ENCODE data around the gene DOLPP1. TPM values are rescaled to one million over a fixed set of nuclear protein-coding genes. Genes with fewer than 3 reads are reported as not detected.

Gene DOLPP1
- total and polyA plus RNA-seq, 2 of the 13 experiments (the other 11 are each of a cell fraction or from before 2014, with no cell fraction given): 21.0 to 34.1 TPM

DNA sequence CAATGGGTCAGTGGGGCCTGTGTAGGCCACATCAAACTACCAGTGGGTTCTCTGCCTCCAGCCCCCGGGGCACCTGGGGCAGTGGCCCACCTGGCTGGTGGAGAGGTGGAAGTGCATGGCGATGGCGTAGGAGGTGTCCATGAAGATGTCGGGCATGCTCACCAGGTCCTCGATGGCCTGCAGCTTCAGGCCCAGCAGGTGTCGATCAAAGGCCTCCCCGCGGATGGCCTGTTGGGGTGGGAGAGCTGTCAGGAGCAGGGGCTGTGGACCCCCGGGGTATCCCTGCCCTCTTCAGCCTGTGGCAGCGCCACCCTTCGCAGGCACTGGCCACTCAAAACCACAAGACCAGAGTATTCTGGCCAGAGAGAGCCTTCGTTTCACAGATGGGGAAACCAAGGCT is 15.0 kb downstream of the DOLPP1 start:
- ATAC-seq (no peak), FAIRE-seq (no peak), DNase-seq (ENCODE audit: low spot score) (no peak)
- H3K27ac ChIP-seq (ENCODE audit: extremely low read length, insufficient read depth, low read length): no peak overlapping the region
- in situ Hi-C loops (cut with HindIII; ENCODE audit: extremely low pct_ligation_motif_present, low pct_unique_long_range_greater_than_20kb) (no loop called here), intact Hi-C loops (cut with micrococcal nuclease; ENCODE audit: unreplicated experiment) (no loop called here)
- 92% methylated on average over 8 of the region's 12 CpGs for WGBS (ENCODE audit: low lambda C conversion rate)
- H4K20me1 ChIP-seq (ENCODE audit: insufficient read depth, low read length): no peaks in the 10 kb centered on the region
- CTCF ChIA-PET (ENCODE audit: low intra/inter-chr PET ratio, low total read pairs): no interaction called here
- H3K4me3 ChIP-seq (replicated peaks in 1 of 3; ENCODE audit: insufficient read depth in 1 of 3, low read depth in 2 of 3, low read length in 3 of 3): no peak overlapping the region
- BruUV-seq (replicated peaks): no TSS peak
- no peak overlapping the region for H2AFZ ChIP-seq (ENCODE audit: low read length)
- peaks cover 0 to 3% of the 10 kb centered on the region in 2 experiments; a peak in 3 of 5 replicates for H3K36me3 ChIP-seq (replicated peaks in 1 of 2; ENCODE audit: control insufficient read depth in 1 of 2, insufficient read depth in 2 of 2, low read length in 2 of 2)
- POLR2A ChIA-PET: interaction anchor here (2.3 kb wide), 1 partner anchor 15 kb away, joined by 11 read pairs; the partner anchor contains the start of gene DOLPP1
- H3K9ac ChIP-seq (ENCODE audit: insufficient read depth, low read depth, low read length): no peak overlapping the region
- H3K4me1 ChIP-seq (ENCODE audit: insufficient read depth, low read length): peaks cover 9% of the 10 kb centered on the region
- H3K9me3 ChIP-seq (ENCODE audit: low read length): no peaks in the 10 kb centered on the region
- H3K79me2 ChIP-seq (ENCODE audit: insufficient read depth, low read length): no peaks in the 10 kb centered on the region
- no peaks in the 10 kb centered on the region for H3K27me3 ChIP-seq (ENCODE audit: control insufficient read depth in 1 of 2, insufficient read depth in 2 of 2, low read length in 2 of 2)
- H3K4me2 ChIP-seq (ENCODE audit: low read depth, low read length): no peak overlapping the region
- TF ChIP-seq HNRNPUL1 (IDR thresholded peaks at IDR 0.05; ENCODE audit: low read depth, low read length) (no peak), ZFP36 (IDR thresholded peaks at IDR 0.05; ENCODE audit: borderline replicate concordance, low read depth, low read length, partially characterized antibody) (no peak), PHF5A (CRISPR knock-in tag; IDR thresholded peaks at IDR 0.05; ENCODE audit: low read depth, unreplicated experiment) (no peak), TEAD3 (CRISPR knock-in tag; optimal IDR thresholded peaks at IDR 0.05; ENCODE audit: borderline replicate concordance) (no peak), NR2F6 (IDR thresholded peaks at IDR 0.05) (no peak), NR2F6 (CRISPR knock-in tag; IDR thresholded peaks at IDR 0.05) (no peak), TSC22D2 (CRISPR knock-in tag; IDR thresholded peaks at IDR 0.05; ENCODE audit: borderline replicate concordance) (no peak), PLRG1 (conservative IDR thresholded peaks at IDR 0.05) (no peak), MAFK (conservative IDR thresholded peaks at IDR 0.05 in 1 of 2, IDR thresholded peaks at IDR 0.05 in 1 of 2; ENCODE audit: low read length in 2 of 2) (no peak), ZNF235 (CRISPR knock-in tag; IDR thresholded peaks at IDR 0.05; ENCODE audit: borderline replicate concordance) (no peak), YY1 (IDR thresholded peaks at IDR 0.05; ENCODE audit: insufficient read depth, insufficient replicate concordance, low read depth, low read length) (no peak)
- TF ChIP-seq, protein P1, sequence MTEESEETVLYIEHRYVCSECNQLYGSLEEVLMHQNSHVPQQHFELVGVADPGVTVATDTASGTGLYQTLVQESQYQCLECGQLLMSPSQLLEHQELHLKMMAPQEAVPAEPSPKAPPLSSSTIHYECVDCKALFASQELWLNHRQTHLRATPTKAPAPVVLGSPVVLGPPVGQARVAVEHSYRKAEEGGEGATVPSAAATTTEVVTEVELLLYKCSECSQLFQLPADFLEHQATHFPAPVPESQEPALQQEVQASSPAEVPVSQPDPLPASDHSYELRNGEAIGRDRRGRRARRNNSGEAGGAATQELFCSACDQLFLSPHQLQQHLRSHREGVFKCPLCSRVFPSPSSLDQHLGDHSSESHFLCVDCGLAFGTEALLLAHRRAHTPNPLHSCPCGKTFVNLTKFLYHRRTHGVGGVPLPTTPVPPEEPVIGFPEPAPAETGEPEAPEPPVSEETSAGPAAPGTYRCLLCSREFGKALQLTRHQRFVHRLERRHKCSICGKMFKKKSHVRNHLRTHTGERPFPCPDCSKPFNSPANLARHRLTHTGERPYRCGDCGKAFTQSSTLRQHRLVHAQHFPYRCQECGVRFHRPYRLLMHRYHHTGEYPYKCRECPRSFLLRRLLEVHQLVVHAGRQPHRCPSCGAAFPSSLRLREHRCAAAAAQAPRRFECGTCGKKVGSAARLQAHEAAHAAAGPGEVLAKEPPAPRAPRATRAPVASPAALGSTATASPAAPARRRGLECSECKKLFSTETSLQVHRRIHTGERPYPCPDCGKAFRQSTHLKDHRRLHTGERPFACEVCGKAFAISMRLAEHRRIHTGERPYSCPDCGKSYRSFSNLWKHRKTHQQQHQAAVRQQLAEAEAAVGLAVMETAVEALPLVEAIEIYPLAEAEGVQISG (CRISPR knock-in tag; IDR thresholded peaks at IDR 0.05): no peak
- TF ChIP-seq, protein P2, sequence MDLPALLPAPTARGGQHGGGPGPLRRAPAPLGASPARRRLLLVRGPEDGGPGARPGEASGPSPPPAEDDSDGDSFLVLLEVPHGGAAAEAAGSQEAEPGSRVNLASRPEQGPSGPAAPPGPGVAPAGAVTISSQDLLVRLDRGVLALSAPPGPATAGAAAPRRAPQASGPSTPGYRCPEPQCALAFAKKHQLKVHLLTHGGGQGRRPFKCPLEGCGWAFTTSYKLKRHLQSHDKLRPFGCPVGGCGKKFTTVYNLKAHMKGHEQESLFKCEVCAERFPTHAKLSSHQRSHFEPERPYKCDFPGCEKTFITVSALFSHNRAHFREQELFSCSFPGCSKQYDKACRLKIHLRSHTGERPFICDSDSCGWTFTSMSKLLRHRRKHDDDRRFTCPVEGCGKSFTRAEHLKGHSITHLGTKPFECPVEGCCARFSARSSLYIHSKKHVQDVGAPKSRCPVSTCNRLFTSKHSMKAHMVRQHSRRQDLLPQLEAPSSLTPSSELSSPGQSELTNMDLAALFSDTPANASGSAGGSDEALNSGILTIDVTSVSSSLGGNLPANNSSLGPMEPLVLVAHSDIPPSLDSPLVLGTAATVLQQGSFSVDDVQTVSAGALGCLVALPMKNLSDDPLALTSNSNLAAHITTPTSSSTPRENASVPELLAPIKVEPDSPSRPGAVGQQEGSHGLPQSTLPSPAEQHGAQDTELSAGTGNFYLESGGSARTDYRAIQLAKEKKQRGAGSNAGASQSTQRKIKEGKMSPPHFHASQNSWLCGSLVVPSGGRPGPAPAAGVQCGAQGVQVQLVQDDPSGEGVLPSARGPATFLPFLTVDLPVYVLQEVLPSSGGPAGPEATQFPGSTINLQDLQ (CRISPR knock-in tag; IDR thresholded peaks at IDR 0.05): no peak
- TF ChIP-seq, protein P3, sequence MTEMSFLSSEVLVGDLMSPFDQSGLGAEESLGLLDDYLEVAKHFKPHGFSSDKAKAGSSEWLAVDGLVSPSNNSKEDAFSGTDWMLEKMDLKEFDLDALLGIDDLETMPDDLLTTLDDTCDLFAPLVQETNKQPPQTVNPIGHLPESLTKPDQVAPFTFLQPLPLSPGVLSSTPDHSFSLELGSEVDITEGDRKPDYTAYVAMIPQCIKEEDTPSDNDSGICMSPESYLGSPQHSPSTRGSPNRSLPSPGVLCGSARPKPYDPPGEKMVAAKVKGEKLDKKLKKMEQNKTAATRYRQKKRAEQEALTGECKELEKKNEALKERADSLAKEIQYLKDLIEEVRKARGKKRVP (CRISPR knock-in tag; IDR thresholded peaks at IDR 0.05): no peak
- TF ChIP-seq, protein P4, sequence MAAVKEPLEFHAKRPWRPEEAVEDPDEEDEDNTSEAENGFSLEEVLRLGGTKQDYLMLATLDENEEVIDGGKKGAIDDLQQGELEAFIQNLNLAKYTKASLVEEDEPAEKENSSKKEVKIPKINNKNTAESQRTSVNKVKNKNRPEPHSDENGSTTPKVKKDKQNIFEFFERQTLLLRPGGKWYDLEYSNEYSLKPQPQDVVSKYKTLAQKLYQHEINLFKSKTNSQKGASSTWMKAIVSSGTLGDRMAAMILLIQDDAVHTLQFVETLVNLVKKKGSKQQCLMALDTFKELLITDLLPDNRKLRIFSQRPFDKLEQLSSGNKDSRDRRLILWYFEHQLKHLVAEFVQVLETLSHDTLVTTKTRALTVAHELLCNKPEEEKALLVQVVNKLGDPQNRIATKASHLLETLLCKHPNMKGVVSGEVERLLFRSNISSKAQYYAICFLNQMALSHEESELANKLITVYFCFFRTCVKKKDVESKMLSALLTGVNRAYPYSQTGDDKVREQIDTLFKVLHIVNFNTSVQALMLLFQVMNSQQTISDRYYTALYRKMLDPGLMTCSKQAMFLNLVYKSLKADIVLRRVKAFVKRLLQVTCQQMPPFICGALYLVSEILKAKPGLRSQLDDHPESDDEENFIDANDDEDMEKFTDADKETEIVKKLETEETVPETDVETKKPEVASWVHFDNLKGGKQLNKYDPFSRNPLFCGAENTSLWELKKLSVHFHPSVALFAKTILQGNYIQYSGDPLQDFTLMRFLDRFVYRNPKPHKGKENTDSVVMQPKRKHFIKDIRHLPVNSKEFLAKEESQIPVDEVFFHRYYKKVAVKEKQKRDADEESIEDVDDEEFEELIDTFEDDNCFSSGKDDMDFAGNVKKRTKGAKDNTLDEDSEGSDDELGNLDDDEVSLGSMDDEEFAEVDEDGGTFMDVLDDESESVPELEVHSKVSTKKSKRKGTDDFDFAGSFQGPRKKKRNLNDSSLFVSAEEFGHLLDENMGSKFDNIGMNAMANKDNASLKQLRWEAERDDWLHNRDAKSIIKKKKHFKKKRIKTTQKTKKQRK (IDR thresholded peaks at IDR 0.05; ENCODE audit: low read length): no peak

All from HepG2 (cell line).